HEK293 (cell line): ENCODE measurements around the gene GRIPAP1.

Source experiments
- BCL6B ChIP-seq: fragments of 450-650 bp; formaldehyde crosslinking; IDR thresholded peaks from 2 replicates; pipeline ENCODE4 v1.5.1; 2017; ENCODE audit warnings: missing biosample characterization, missing genetic modification characterization
- GLIS1 ChIP-seq: fragments of 450-650 bp; formaldehyde crosslinking; IDR thresholded peaks from 2 replicates; pipeline ENCODE4 v1.5.1; 2016; ENCODE audit warnings: missing biosample characterization, missing genetic modification characterization
- KLF9 ChIP-seq: fragments of 450-650 bp; formaldehyde crosslinking; IDR thresholded peaks from 2 replicates; pipeline ENCODE4 v1.5.1; 2016; ENCODE audit warnings: missing biosample characterization, missing genetic modification characterization, low read depth
- PRDM4 ChIP-seq: fragments of 450-650 bp; formaldehyde crosslinking; IDR thresholded peaks from 2 replicates; pipeline ENCODE4 v1.5.1; 2017; ENCODE audit warnings: missing biosample characterization, missing genetic modification characterization
- ZNF10 ChIP-seq: fragments of 450-650 bp; formaldehyde crosslinking; IDR thresholded peaks from 2 replicates; pipeline ENCODE4 v1.5.1; 2017; ENCODE audit warnings: missing biosample characterization, missing genetic modification characterization
- ZNF146 ChIP-seq: fragments of 450-650 bp; formaldehyde crosslinking; IDR thresholded peaks from 2 replicates; pipeline ENCODE4 v1.5.1; 2016; ENCODE audit warnings: missing biosample characterization, missing genetic modification characterization
- ZNF155 ChIP-seq: fragments of 450-650 bp; formaldehyde crosslinking; IDR thresholded peaks from 2 replicates; pipeline ENCODE4 v1.5.1; 2016; ENCODE audit warnings: missing biosample characterization, missing genetic modification characterization
- ZNF302 ChIP-seq: fragments of 450-650 bp; formaldehyde crosslinking; IDR thresholded peaks from 2 replicates; pipeline ENCODE4 v1.5.1; 2016; ENCODE audit warnings: missing biosample characterization, missing genetic modification characterization, low read depth
- ZNF510 ChIP-seq: fragments of 450-650 bp; formaldehyde crosslinking; IDR thresholded peaks from 2 replicates; pipeline ENCODE4 v1.5.1; 2018; ENCODE audit warnings: mild to moderate bottlenecking, missing genetic modification characterization, missing biosample characterization; ENCODE audit not compliant: insufficient replicate concordance
- ZNF514 ChIP-seq: fragments of 450-650 bp; formaldehyde crosslinking; IDR thresholded peaks from 2 replicates; pipeline ENCODE4 v1.5.1; 2016; ENCODE audit warnings: missing biosample characterization, missing genetic modification characterization
- ZNF549 ChIP-seq: fragments of 450-650 bp; IDR thresholded peaks from 2 replicates; pipeline ENCODE4 v1.5.1; 2018; ENCODE audit warnings: missing biosample characterization, missing genetic modification characterization, mild to moderate bottlenecking, inconsistent platforms, moderate library complexity
- ZNF585B ChIP-seq: fragments of 450-650 bp; formaldehyde crosslinking; IDR thresholded peaks from 2 replicates; pipeline ENCODE4 v1.5.1; 2016; ENCODE audit warnings: missing biosample characterization, missing genetic modification characterization
- ZNF621 ChIP-seq: fragments of 450-650 bp; formaldehyde crosslinking; IDR thresholded peaks from 2 replicates; pipeline ENCODE4 v1.5.1; 2017; ENCODE audit warnings: missing biosample characterization, missing genetic modification characterization
- ZNF626 ChIP-seq: fragments of 450-650 bp; sonication (Bioruptor Pico); formaldehyde crosslinking; IDR thresholded peaks from 2 replicates; pipeline ENCODE4 v1.5.1; 2018; ENCODE audit warnings: missing biosample characterization, missing genetic modification characterization, inconsistent platforms
- ZNF654 ChIP-seq: fragments of 450-650 bp; formaldehyde crosslinking; IDR thresholded peaks from 2 replicates; pipeline ENCODE4 v1.5.1; 2016; ENCODE audit warnings: low read depth, missing biosample characterization, missing genetic modification characterization
- ZNF664 ChIP-seq: fragments of 450-650 bp; formaldehyde crosslinking; IDR thresholded peaks from 2 replicates; pipeline ENCODE4 v1.5.1; 2016; ENCODE audit warnings: missing biosample characterization, missing genetic modification characterization
- ZNF747 ChIP-seq: fragments of 450-650 bp; formaldehyde crosslinking; IDR thresholded peaks from 2 replicates; pipeline ENCODE4 v1.5.1; 2016; ENCODE audit warnings: missing biosample characterization, missing genetic modification characterization
- ZSCAN16 ChIP-seq: fragments of 450-650 bp; formaldehyde crosslinking; IDR thresholded peaks from 2 replicates; pipeline ENCODE4 v1.5.1; 2016; ENCODE audit warnings: missing biosample characterization, missing genetic modification characterization
- ZSCAN23 ChIP-seq: fragments of 450-650 bp; formaldehyde crosslinking; IDR thresholded peaks from 2 replicates; pipeline ENCODE4 v1.5.1; 2016; ENCODE audit warnings: missing biosample characterization, missing genetic modification characterization
- TF ChIP-seq, protein P1 (sequence below): fragments of 450-650 bp; formaldehyde crosslinking; IDR thresholded peaks from 2 replicates; pipeline ENCODE4 v1.5.1; 2016; ENCODE audit warnings: missing biosample characterization, missing genetic modification characterization
- TF ChIP-seq, protein P2 (sequence below): fragments of 450-650 bp; formaldehyde crosslinking; IDR thresholded peaks from 2 replicates; pipeline ENCODE4 v1.5.1; 2016; ENCODE audit warnings: missing biosample characterization, missing genetic modification characterization
- TF ChIP-seq, protein P3 (sequence below): fragments of 450-650 bp; formaldehyde crosslinking; optimal IDR thresholded peaks from 2 replicates; pipeline ENCODE3; 2016; ENCODE audit warnings: missing biosample characterization, mild to moderate bottlenecking, missing genetic modification characterization
- TF ChIP-seq, protein P4 (sequence below): IDR thresholded peaks from 2 replicates; pipeline ENCODE4 v1.6.1; 2011; ENCODE audit warnings: mild to moderate bottlenecking, low read depth, low read length, borderline replicate concordance
- TF ChIP-seq, protein P5 (sequence below): fragments of 450-650 bp; formaldehyde crosslinking; IDR thresholded peaks from 2 replicates; pipeline ENCODE4 v1.5.1; 2017; ENCODE audit warnings: missing biosample characterization, missing genetic modification characterization

GRIPAP1 gene

DNA sequence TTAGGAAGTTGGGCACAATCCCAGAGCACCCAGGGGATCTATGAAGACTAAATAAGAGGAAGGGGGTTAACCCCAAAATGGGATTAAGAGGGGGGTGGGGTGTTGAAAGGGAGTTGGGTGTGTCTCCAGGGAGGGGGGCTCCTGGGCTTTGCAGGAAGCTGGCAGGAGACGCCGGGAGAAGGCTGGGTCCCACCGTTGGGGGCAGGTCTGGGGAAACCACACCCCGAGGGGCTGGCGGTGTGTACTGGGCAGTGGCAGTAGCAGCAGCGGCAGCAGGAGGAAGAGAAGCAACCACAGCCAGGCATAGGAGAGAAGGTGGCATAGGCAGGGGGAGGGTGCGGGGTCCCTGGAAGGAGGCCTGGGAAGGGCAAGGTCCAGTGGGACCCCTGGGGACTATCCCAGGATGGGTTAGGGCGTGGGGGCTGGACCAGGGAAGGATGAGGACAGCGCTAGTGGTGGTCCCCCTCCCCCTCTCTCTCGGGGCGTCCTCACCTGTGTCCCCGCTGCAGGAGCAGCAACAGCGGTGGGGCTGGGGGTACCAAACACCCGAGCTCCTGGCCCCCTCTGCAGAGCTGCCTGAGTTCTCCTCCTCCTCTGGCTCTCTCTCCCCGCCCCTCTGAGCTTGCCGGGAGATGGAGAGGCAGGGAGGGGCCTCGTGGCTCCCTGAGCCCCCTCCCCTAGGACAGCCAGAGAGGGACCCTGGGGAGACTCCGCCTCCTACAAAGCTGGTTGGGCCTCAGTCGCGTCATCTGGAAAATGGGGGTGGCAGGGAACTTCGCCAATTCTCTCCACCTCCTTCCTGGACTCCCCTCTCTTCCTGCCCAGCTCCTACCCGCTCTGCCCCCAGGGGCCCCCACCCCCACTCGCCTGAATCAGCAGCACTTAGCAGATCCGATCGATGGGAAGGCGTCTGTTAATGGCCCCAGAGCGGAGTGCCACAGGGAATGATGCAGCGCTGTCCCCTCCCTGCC, 30.5 kb downstream of the GRIPAP1 start, which contains the start of gene KCND1 (continued):
- TF ChIP-seq, protein P1, sequence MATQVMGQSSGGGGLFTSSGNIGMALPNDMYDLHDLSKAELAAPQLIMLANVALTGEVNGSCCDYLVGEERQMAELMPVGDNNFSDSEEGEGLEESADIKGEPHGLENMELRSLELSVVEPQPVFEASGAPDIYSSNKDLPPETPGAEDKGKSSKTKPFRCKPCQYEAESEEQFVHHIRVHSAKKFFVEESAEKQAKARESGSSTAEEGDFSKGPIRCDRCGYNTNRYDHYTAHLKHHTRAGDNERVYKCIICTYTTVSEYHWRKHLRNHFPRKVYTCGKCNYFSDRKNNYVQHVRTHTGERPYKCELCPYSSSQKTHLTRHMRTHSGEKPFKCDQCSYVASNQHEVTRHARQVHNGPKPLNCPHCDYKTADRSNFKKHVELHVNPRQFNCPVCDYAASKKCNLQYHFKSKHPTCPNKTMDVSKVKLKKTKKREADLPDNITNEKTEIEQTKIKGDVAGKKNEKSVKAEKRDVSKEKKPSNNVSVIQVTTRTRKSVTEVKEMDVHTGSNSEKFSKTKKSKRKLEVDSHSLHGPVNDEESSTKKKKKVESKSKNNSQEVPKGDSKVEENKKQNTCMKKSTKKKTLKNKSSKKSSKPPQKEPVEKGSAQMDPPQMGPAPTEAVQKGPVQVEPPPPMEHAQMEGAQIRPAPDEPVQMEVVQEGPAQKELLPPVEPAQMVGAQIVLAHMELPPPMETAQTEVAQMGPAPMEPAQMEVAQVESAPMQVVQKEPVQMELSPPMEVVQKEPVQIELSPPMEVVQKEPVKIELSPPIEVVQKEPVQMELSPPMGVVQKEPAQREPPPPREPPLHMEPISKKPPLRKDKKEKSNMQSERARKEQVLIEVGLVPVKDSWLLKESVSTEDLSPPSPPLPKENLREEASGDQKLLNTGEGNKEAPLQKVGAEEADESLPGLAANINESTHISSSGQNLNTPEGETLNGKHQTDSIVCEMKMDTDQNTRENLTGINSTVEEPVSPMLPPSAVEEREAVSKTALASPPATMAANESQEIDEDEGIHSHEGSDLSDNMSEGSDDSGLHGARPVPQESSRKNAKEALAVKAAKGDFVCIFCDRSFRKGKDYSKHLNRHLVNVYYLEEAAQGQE (tag by site-specific recombination), result no peak
- no peak for TF ChIP-seq ZNF549
- no peak for TF ChIP-seq ZNF626
- no peak for TF ChIP-seq KLF9
- no peak for TF ChIP-seq BCL6B (tag by site-specific recombination)
- no peak for TF ChIP-seq ZNF10
- no peak for TF ChIP-seq ZSCAN16 (tag by site-specific recombination)
- no peak for TF ChIP-seq ZSCAN23 (tag by site-specific recombination)
- TF ChIP-seq ZNF654, result no peak
- TF ChIP-seq, protein P2, sequence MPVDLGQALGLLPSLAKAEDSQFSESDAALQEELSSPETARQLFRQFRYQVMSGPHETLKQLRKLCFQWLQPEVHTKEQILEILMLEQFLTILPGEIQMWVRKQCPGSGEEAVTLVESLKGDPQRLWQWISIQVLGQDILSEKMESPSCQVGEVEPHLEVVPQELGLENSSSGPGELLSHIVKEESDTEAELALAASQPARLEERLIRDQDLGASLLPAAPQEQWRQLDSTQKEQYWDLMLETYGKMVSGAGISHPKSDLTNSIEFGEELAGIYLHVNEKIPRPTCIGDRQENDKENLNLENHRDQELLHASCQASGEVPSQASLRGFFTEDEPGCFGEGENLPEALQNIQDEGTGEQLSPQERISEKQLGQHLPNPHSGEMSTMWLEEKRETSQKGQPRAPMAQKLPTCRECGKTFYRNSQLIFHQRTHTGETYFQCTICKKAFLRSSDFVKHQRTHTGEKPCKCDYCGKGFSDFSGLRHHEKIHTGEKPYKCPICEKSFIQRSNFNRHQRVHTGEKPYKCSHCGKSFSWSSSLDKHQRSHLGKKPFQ (tag by site-specific recombination), result no peak
- TF ChIP-seq, protein P3, sequence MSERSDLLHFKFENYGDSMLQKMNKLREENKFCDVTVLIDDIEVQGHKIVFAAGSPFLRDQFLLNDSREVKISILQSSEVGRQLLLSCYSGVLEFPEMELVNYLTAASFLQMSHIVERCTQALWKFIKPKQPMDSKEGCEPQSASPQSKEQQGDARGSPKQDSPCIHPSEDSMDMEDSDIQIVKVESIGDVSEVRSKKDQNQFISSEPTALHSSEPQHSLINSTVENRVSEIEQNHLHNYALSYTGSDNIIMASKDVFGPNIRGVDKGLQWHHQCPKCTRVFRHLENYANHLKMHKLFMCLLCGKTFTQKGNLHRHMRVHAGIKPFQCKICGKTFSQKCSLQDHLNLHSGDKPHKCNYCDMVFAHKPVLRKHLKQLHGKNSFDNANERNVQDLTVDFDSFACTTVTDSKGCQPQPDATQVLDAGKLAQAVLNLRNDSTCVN (tag by site-specific recombination), result no peak
- TF ChIP-seq, protein P4, sequence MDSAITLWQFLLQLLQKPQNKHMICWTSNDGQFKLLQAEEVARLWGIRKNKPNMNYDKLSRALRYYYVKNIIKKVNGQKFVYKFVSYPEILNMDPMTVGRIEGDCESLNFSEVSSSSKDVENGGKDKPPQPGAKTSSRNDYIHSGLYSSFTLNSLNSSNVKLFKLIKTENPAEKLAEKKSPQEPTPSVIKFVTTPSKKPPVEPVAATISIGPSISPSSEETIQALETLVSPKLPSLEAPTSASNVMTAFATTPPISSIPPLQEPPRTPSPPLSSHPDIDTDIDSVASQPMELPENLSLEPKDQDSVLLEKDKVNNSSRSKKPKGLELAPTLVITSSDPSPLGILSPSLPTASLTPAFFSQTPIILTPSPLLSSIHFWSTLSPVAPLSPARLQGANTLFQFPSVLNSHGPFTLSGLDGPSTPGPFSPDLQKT, result no peak
- no peak for TF ChIP-seq PRDM4
- no peak for TF ChIP-seq ZNF146
- TF ChIP-seq ZNF664 (tag by site-specific recombination), result no peak
- TF ChIP-seq ZNF747 (tag by site-specific recombination), result no peak
- TF ChIP-seq, protein P5, sequence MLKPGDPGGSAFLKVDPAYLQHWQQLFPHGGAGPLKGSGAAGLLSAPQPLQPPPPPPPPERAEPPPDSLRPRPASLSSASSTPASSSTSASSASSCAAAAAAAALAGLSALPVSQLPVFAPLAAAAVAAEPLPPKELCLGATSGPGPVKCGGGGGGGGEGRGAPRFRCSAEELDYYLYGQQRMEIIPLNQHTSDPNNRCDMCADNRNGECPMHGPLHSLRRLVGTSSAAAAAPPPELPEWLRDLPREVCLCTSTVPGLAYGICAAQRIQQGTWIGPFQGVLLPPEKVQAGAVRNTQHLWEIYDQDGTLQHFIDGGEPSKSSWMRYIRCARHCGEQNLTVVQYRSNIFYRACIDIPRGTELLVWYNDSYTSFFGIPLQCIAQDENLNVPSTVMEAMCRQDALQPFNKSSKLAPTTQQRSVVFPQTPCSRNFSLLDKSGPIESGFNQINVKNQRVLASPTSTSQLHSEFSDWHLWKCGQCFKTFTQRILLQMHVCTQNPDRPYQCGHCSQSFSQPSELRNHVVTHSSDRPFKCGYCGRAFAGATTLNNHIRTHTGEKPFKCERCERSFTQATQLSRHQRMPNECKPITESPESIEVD (tag by site-specific recombination), result no peak
- TF ChIP-seq ZNF510 (tag by site-specific recombination), result no peak
- peak; percentile 73 for TF ChIP-seq GLIS1
- TF ChIP-seq ZNF155 (tag by site-specific recombination), result no peak
- TF ChIP-seq ZNF514 (tag by site-specific recombination), result no peak
- TF ChIP-seq ZNF621, result no peak
- no peak for TF ChIP-seq ZNF585B (tag by site-specific recombination)
- TF ChIP-seq ZNF302 (tag by site-specific recombination), result no peak
